Neural cell (in vitro differentiated cells): ENCODE data around the gene PPM1B.

Experiments used
- EP300 ChIP-seq: fragments of 450-650 bp; conservative IDR thresholded peaks from 2 replicates; pipeline ENCODE4 v1.6.1; 2014; ENCODE audit warnings: antibody characterized with exemption, mild to moderate bottlenecking, moderate library complexity; ENCODE audit not compliant: poor library complexity, severe bottlenecking
- MXI1 ChIP-seq: fragments of 450-650 bp; conservative IDR thresholded peaks from 2 replicates; pipeline ENCODE4 v1.6.1; 2014; ENCODE audit warnings: antibody characterized with exemption, mild to moderate bottlenecking; ENCODE audit not compliant: poor library complexity, severe bottlenecking
- POLR2AphosphoS5 ChIP-seq: IDR thresholded peaks from 2 replicates; pipeline ENCODE4 v1.6.1; 2012
- TF ChIP-seq, protein P1 (sequence below): fragments of 450-650 bp; IDR thresholded peaks from 2 replicates; pipeline ENCODE4 v1.5.1; 2014; ENCODE audit warnings: antibody characterized with exemption, mild to moderate bottlenecking, moderate library complexity; ENCODE audit not compliant: poor library complexity, severe bottlenecking
- TF ChIP-seq, protein P2 (sequence below): IDR thresholded peaks from 2 replicates; pipeline ENCODE4 v1.6.1; 2012; ENCODE audit warnings: borderline replicate concordance

GRCh38 chr2:44215827-44216226 is 47.2 kb downstream of the PPM1B start:
- TF ChIP-seq, protein P1, sequence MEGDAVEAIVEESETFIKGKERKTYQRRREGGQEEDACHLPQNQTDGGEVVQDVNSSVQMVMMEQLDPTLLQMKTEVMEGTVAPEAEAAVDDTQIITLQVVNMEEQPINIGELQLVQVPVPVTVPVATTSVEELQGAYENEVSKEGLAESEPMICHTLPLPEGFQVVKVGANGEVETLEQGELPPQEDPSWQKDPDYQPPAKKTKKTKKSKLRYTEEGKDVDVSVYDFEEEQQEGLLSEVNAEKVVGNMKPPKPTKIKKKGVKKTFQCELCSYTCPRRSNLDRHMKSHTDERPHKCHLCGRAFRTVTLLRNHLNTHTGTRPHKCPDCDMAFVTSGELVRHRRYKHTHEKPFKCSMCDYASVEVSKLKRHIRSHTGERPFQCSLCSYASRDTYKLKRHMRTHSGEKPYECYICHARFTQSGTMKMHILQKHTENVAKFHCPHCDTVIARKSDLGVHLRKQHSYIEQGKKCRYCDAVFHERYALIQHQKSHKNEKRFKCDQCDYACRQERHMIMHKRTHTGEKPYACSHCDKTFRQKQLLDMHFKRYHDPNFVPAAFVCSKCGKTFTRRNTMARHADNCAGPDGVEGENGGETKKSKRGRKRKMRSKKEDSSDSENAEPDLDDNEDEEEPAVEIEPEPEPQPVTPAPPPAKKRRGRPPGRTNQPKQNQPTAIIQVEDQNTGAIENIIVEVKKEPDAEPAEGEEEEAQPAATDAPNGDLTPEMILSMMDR = no peak
- TF ChIP-seq POLR2AphosphoS5 (no peak), EP300 (no peak), MXI1 (no peak)
- TF ChIP-seq, protein P2, sequence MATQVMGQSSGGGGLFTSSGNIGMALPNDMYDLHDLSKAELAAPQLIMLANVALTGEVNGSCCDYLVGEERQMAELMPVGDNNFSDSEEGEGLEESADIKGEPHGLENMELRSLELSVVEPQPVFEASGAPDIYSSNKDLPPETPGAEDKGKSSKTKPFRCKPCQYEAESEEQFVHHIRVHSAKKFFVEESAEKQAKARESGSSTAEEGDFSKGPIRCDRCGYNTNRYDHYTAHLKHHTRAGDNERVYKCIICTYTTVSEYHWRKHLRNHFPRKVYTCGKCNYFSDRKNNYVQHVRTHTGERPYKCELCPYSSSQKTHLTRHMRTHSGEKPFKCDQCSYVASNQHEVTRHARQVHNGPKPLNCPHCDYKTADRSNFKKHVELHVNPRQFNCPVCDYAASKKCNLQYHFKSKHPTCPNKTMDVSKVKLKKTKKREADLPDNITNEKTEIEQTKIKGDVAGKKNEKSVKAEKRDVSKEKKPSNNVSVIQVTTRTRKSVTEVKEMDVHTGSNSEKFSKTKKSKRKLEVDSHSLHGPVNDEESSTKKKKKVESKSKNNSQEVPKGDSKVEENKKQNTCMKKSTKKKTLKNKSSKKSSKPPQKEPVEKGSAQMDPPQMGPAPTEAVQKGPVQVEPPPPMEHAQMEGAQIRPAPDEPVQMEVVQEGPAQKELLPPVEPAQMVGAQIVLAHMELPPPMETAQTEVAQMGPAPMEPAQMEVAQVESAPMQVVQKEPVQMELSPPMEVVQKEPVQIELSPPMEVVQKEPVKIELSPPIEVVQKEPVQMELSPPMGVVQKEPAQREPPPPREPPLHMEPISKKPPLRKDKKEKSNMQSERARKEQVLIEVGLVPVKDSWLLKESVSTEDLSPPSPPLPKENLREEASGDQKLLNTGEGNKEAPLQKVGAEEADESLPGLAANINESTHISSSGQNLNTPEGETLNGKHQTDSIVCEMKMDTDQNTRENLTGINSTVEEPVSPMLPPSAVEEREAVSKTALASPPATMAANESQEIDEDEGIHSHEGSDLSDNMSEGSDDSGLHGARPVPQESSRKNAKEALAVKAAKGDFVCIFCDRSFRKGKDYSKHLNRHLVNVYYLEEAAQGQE = no peak
